ENCODE measurements around the gene UTP4. TPM values are rescaled to one million over a fixed set of nuclear protein-coding genes. Genes with fewer than 3 reads are reported as not detected.

The UTP4 gene
- total and polyA plus RNA-seq, 5 donors = 13.4 to 35.1 (median 27.9) TPM

GRCh38 chr16:69195369-69196029 is 63.0 kb downstream of the UTP4 start:
- H3K27ac ChIP-seq (ENCODE audit: low read length) = no peak overlapping the region

GRCh38 chr16:69197573-69197972 is 65.1 kb downstream of the UTP4 start:
- intact Hi-C loops (cut with DNase I) = no loop called here
- peaks cover 2% of the 10 kb centered on the region for H3K4me1 ChIP-seq (ENCODE audit: control insufficient read depth, insufficient read depth, low read length)
- H3K27me3 ChIP-seq (ENCODE audit: control insufficient read depth, insufficient read depth) = no peaks in the 10 kb centered on the region
- no peak for ATAC-seq
- no peak for DNase-seq
- no peak overlapping the region for H3K4me3 ChIP-seq (ENCODE audit: low read length)
- no peak overlapping the region for H3K27ac ChIP-seq (ENCODE audit: low read length)
- no peaks in the 10 kb centered on the region for H3K9me3 ChIP-seq (ENCODE audit: control insufficient read depth, low read length)

More at GRCh38 chr16:69195369-69196029, 63.0 kb downstream of the UTP4 start:
- DNase-seq (no peak), ATAC-seq (peak in 1 of 2 donors; percentile 43)
- peaks cover 2% of the 10 kb centered on the region for H3K4me1 ChIP-seq (ENCODE audit: control insufficient read depth, insufficient read depth, low read length)
- intact Hi-C loops (cut with DNase I) = no loop called here
- no peaks in the 10 kb centered on the region for H3K27me3 ChIP-seq (ENCODE audit: control insufficient read depth, insufficient read depth)
- H3K9me3 ChIP-seq (ENCODE audit: control insufficient read depth, low read length) = no peaks in the 10 kb centered on the region
- no peak overlapping the region for H3K4me3 ChIP-seq (ENCODE audit: low read length)
- 53% methylated on average over 4 of the region's 4 CpGs for WGBS

- Histone ChIP-seq H3K27me3 (ENCODE audit: control insufficient read depth, insufficient read depth) (no peaks in the 10 kb centered on the region), H3K4me1 (ENCODE audit: control insufficient read depth, insufficient read depth, low read length) (peaks cover 2% of the 10 kb centered on the region), H3K4me3 (ENCODE audit: low read length) (no peak overlapping the region), H3K27ac (ENCODE audit: low read length) (no peak overlapping the region), H3K9me3 (ENCODE audit: control insufficient read depth, low read length) (no peaks in the 10 kb centered on the region)
- WGBS = 96% methylated on average over 7 of the region's 7 CpGs
- intact Hi-C loops (cut with DNase I) = no loop called here
- DNase-seq = no peak
- ATAC-seq = no peak
Measured at GRCh38 chr16:69199382-69199781, 66.9 kb downstream of the UTP4 start.

GRCh38 chr16:69201291-69201690 is 68.8 kb downstream of the UTP4 start:
- no peak for ATAC-seq

GRCh38 chr16:69201787-69202186 is 69.3 kb downstream of the UTP4 start:
- no peaks in the 10 kb centered on the region for H3K9me3 ChIP-seq (ENCODE audit: control insufficient read depth, low read length)
- ATAC-seq (no peak), DNase-seq (no peak)
- H3K27ac ChIP-seq (ENCODE audit: low read length) = no peak overlapping the region
- intact Hi-C loops (cut with DNase I) = no loop called here
- whole genome bisulfite sequencing = 55% methylated on average over 2 of the region's 2 CpGs
- H3K27me3 ChIP-seq (ENCODE audit: control insufficient read depth, insufficient read depth) = no peaks in the 10 kb centered on the region
- H3K4me1 ChIP-seq (ENCODE audit: control insufficient read depth, insufficient read depth, low read length) = no peaks in the 10 kb centered on the region
- H3K4me3 ChIP-seq (ENCODE audit: low read length) = no peak overlapping the region

More at GRCh38 chr16:69201291-69201690, 68.8 kb downstream of the UTP4 start:
- DNase-seq = no peak
- no peaks in the 10 kb centered on the region for H3K9me3 ChIP-seq (ENCODE audit: control insufficient read depth, low read length)
- H3K27me3 ChIP-seq (ENCODE audit: control insufficient read depth, insufficient read depth) = no peaks in the 10 kb centered on the region
- WGBS = 62% methylated on average over 2 of the region's 2 CpGs
- no peak overlapping the region for H3K27ac ChIP-seq (ENCODE audit: low read length)
- intact Hi-C loops (cut with DNase I) = no loop called here
- no peaks in the 10 kb centered on the region for H3K4me1 ChIP-seq (ENCODE audit: control insufficient read depth, insufficient read depth, low read length)
- no peak overlapping the region for H3K4me3 ChIP-seq (ENCODE audit: low read length)

GRCh38 chr16:69204172-69204571 is 71.7 kb downstream of the UTP4 start:
- DNase-seq (no peak), ATAC-seq (peak in 1 of 2 donors; percentile 26)
- Histone ChIP-seq H3K4me3 (ENCODE audit: low read length) (no peak overlapping the region), H3K4me1 (ENCODE audit: control insufficient read depth, insufficient read depth, low read length) (no peaks in the 10 kb centered on the region), H3K27ac (ENCODE audit: low read length) (no peak overlapping the region), H3K9me3 (ENCODE audit: control insufficient read depth, low read length) (no peaks in the 10 kb centered on the region), H3K27me3 (ENCODE audit: control insufficient read depth, insufficient read depth) (no peaks in the 10 kb centered on the region)
- intact Hi-C loops (cut with DNase I) = no loop called here

GRCh38 chr16:69209735-69210134 is 77.3 kb downstream of the UTP4 start:
- no peaks in the 10 kb centered on the region for H3K4me1 ChIP-seq (ENCODE audit: control insufficient read depth, insufficient read depth, low read length)
- no peaks in the 10 kb centered on the region for H3K9me3 ChIP-seq (ENCODE audit: control insufficient read depth, low read length)
- no peak overlapping the region for H3K27ac ChIP-seq (ENCODE audit: low read length)
- no peak overlapping the region for H3K4me3 ChIP-seq (ENCODE audit: low read length)
- intact Hi-C loops (cut with DNase I) = no loop called here
- DNase-seq (no peak), ATAC-seq (no peak)
- WGBS = 94% methylated on average over 4 of the region's 4 CpGs
- H3K27me3 ChIP-seq (ENCODE audit: control insufficient read depth, insufficient read depth) = no peaks in the 10 kb centered on the region

GRCh38 chr16:69217433-69217832 is 85.0 kb downstream of the UTP4 start:
- Histone ChIP-seq H3K4me3 (ENCODE audit: low read length) (no peak overlapping the region), H3K4me1 (ENCODE audit: control insufficient read depth, insufficient read depth, low read length) (peaks cover 3% of the 10 kb centered on the region), H3K27me3 (ENCODE audit: control insufficient read depth, insufficient read depth) (no peaks in the 10 kb centered on the region), H3K9me3 (ENCODE audit: control insufficient read depth, low read length) (no peaks in the 10 kb centered on the region), H3K27ac (ENCODE audit: low read length) (no peak overlapping the region)
- ATAC-seq (no peak), DNase-seq (no peak)
- WGBS = 75% methylated on average over 1 of the region's 1 CpG
- intact Hi-C loops (cut with DNase I) = no loop called here

Other genes with a start within 250 kb of the UTP4 start
- under 1 TPM; 0.18 to 0.89 (median 0.39) TPM for gene HAS3, start 27.0 kb upstream of the UTP4 start, total RNA-seq
- gene HAS3, start 27.0 kb upstream of the UTP4 start, polyA plus RNA-seq = 0.50 TPM
- gene CHTF8, start 61 bp upstream of the UTP4 start, total RNA-seq = 10 to 100 TPM; 48.5 to 60.3 (median 54.1) TPM
- gene CHTF8, start 61 bp upstream of the UTP4 start, polyA plus RNA-seq = 29.6 TPM
- 10 to 100 TPM; 19.8 to 30.4 (median 22.4) TPM for gene SNTB2, start 54.5 kb downstream of the UTP4 start, total RNA-seq
- gene SNTB2, start 54.5 kb downstream of the UTP4 start, polyA plus RNA-seq = 7.0 TPM
- 10 to 100 TPM; 25.7 to 30.4 (median 27.9) TPM for gene VPS4A, start 178.7 kb downstream of the UTP4 start, total RNA-seq
- 29.8 TPM for gene VPS4A, start 178.7 kb downstream of the UTP4 start, polyA plus RNA-seq
- gene PDF, start 197.9 kb downstream of the UTP4 start, total RNA-seq = 1 to 10 TPM; 4.7 to 5.7 (median 4.9) TPM
- 2.9 TPM for gene PDF, start 197.9 kb downstream of the UTP4 start, polyA plus RNA-seq
- gene COG8, start 206.9 kb downstream of the UTP4 start, total RNA-seq = 10 to 100 TPM; 21.0 to 24.8 (median 23.5) TPM
- gene COG8, start 206.9 kb downstream of the UTP4 start, polyA plus RNA-seq = 15.7 TPM
- gene NIP7, start 207.1 kb downstream of the UTP4 start, total RNA-seq = 10 to 100 TPM in 1 of 4 donors, 1 to 10 TPM in 3; 6.4 to 14.8 (median 9.1) TPM
- gene NIP7, start 207.1 kb downstream of the UTP4 start, polyA plus RNA-seq = 6.2 TPM
- gene TMED6, start 219.1 kb downstream of the UTP4 start, total RNA-seq = under 1 TPM in 2 of 4 donors, not detected in 2; 0.49 to 0.76 TPM
- not detected for gene TMED6, start 219.1 kb downstream of the UTP4 start, polyA plus RNA-seq